ENCODE data around the gene SUPT6H. TPM values are rescaled to one million over a fixed set of nuclear protein-coding genes. Genes with fewer than 3 reads are reported as not detected.

SUPT6H gene
- total RNA-seq, 2 experiments from 2014 or later: 60.7 to 65.8 TPM

Other genes starting within 250 kb of the SUPT6H start
- not detected for gene SLC13A2, start 188.6 kb upstream of the SUPT6H start, total RNA-seq
- not detected for gene FOXN1, start 155.9 kb upstream of the SUPT6H start, total RNA-seq
- 10 to 100 TPM; 46.2 to 61.1 TPM for gene UNC119, start 109.6 kb upstream of the SUPT6H start, total RNA-seq
- 10 to 100 TPM; 66.3 to 66.6 TPM for gene PIGS, start 90.7 kb upstream of the SUPT6H start, total RNA-seq
- gene ALDOC, start 85.3 kb upstream of the SUPT6H start, total RNA-seq: 100 to 1,000 TPM; 140 to 147 TPM
- gene SPAG5, start 63.2 kb upstream of the SUPT6H start, total RNA-seq: 100 to 1,000 TPM; 125 to 127 TPM
- 10 to 100 TPM; 15.5 to 19.7 TPM for gene RSKR, start 48.0 kb upstream of the SUPT6H start, total RNA-seq
- 100 to 1,000 TPM; 120 to 128 TPM for gene BLTP2, start 17.0 kb upstream of the SUPT6H start, total RNA-seq
- 10 to 100 TPM; 49.0 to 52.9 TPM for gene SDF2, start 299 bp upstream of the SUPT6H start, total RNA-seq
- gene PROCA1, start 49.7 kb downstream of the SUPT6H start, total RNA-seq: 1 to 10 TPM; 6.2 to 7.4 TPM
- 1 to 10 TPM; 6.5 to 7.4 TPM for gene RAB34, start 55.7 kb downstream of the SUPT6H start, total RNA-seq
- 1,000 to 10,000 TPM; 1,962 to 2,028 TPM for gene RPL23A, start 57.8 kb downstream of the SUPT6H start, total RNA-seq
- 1 to 10 TPM; 1.4 to 2.3 TPM for gene TLCD1, start 64.0 kb downstream of the SUPT6H start, total RNA-seq
- gene NEK8, start 66.6 kb downstream of the SUPT6H start, total RNA-seq: 1 to 10 TPM; 2.5 to 3.5 TPM
- 10 to 100 TPM; 55.3 to 57.2 TPM for gene TRAF4, start 81.8 kb downstream of the SUPT6H start, total RNA-seq
- gene FAM222B, start 180.6 kb downstream of the SUPT6H start, total RNA-seq: 10 to 100 TPM; 15.5 to 17.1 TPM
- gene ERAL1, start 192.8 kb downstream of the SUPT6H start, total RNA-seq: 10 to 100 TPM; 34.6 to 35.2 TPM
- gene FLOT2, start 235.5 kb downstream of the SUPT6H start, total RNA-seq: 100 to 1,000 TPM; 193 to 200 TPM
- 10 to 100 TPM; 25.2 to 25.7 TPM for gene DHRS13, start 240.9 kb downstream of the SUPT6H start, total RNA-seq